K562 (cell line): ENCODE data around the gene TDRD9. TPM values are rescaled to one million over a fixed set of nuclear protein-coding genes. Genes with fewer than 3 reads are reported as not detected.

Experiments
- ATAC-seq: fragments of 200-7000 bp; cut with Tn5 transposase; 3 replicates; pipeline ENCODE4 v1.9.1; 2020; ENCODE audit warnings: moderate library complexity
- BruUV-seq: library from RNA; stranded (reverse); fragments of 400-500 nt; replicated peaks from 2 replicates; lab custom pipeline; 2021; lab: Mats Ljungman, UMichigan
- CTCF ChIA-PET: fragments of 300-600 bp; formaldehyde crosslinking; extraction: SDS; loops from one replicate; lab custom pipeline; 2021; ENCODE audit warnings: low intra/inter-chr PET ratio; lab: Yijun Ruan, JAX
- POLR2A ChIA-PET: fragments of 300-600, 350-650 bp; sonication (Branson Sonifier 250); formaldehyde crosslinking; extraction: SDS; loops from one replicate; lab custom pipeline; 2021; ENCODE audit warnings: antibody characterized with exemption, inconsistent platforms; lab: Yijun Ruan, JAX
- DNase-seq, 4 experiments: peaks; one replicate each; pipeline versions ENCODE4 v3.0.0 to v3.0.0-alpha.2; 2011 to 2018; ENCODE audit warnings: low spot score in 3 of 4, mixed read lengths in 3 of 4; ENCODE audit errors: extremely low read depth in 1 of 4
- FAIRE-seq: peaks from 2 replicates; lab custom pipeline; 2011; peaks lifted over from hg19 to GRCh38; lab: Jason Lieb, UNC
- H2AFZ ChIP-seq: 2 replicates; pipeline ENCODE4 v1.6.0; 2011; ENCODE audit warnings: low read depth, low read length, control low read depth, inconsistent platforms
- H3K27ac ChIP-seq: fragments of 200-600 bp; 3 replicates; pipeline ENCODE4 v1.8.0; 2011; ENCODE audit warnings: low read depth, mild to moderate bottlenecking, control low read depth, inconsistent platforms, low read length, moderate library complexity, mixed read lengths; ENCODE audit errors: extremely low read depth
- H3K27me3 ChIP-seq, 2 experiments: fragments of 300-600 bp in 1 of 2; 2 replicates in 1 of 2; 3 replicates in 1 of 2; pipeline versions ENCODE4 v1.6.0 to v1.8.0; 2011; ENCODE audit warnings: inconsistent platforms in 2 of 2, low read length in 2 of 2, mild to moderate bottlenecking in 1 of 2, mixed read lengths in 1 of 2, moderate library complexity in 1 of 2; ENCODE audit not compliant: control insufficient read depth in 2 of 2, insufficient read depth in 2 of 2
- H3K36me3 ChIP-seq: fragments of 300-600 bp; 3 replicates; pipeline ENCODE4 v1.8.0; 2011; ENCODE audit warnings: mild to moderate bottlenecking, low read length, inconsistent platforms; ENCODE audit not compliant: control insufficient read depth, insufficient read depth
- H3K4me1 ChIP-seq, 2 experiments: fragments of 200-600 bp in 1 of 2; replicated peaks in 1 of 2; 2 replicates in 1 of 2; 3 replicates in 1 of 2; pipeline versions ENCODE4 v1.5.1 to v1.8.0; 2011; ENCODE audit warnings: inconsistent platforms in 2 of 2, low read length in 2 of 2, mild to moderate bottlenecking in 1 of 2, mixed read lengths in 1 of 2, moderate library complexity in 1 of 2; ENCODE audit not compliant: control insufficient read depth in 2 of 2, insufficient read depth in 2 of 2
- H3K4me2 ChIP-seq: 2 replicates; pipeline ENCODE4 v1.6.1; 2011; ENCODE audit warnings: low read length, control low read depth, inconsistent platforms, mixed read lengths; ENCODE audit not compliant: insufficient read depth
- H3K4me3 ChIP-seq: fragments of 200-600 bp; sonication (generic), shearing (Covaris generic); 2 replicates; pipeline ENCODE4 v1.5.1; 2016; ENCODE audit warnings: control low read depth, inconsistent platforms
- H3K79me2 ChIP-seq: fragments of 200-600 bp; 3 replicates; pipeline ENCODE4 v1.8.0; 2011; ENCODE audit warnings: low read length, inconsistent platforms; ENCODE audit not compliant: control insufficient read depth, insufficient read depth
- H3K9ac ChIP-seq, 2 experiments: 2 replicates each; pipeline versions ENCODE4 v1.6.0 to v1.6.1; 2011; ENCODE audit warnings: low read depth in 2 of 2, low read length in 2 of 2, control low read depth in 1 of 2, inconsistent platforms in 1 of 2, mild to moderate bottlenecking in 1 of 2, mixed read lengths in 1 of 2; ENCODE audit not compliant: insufficient read depth in 1 of 2
- H3K9me1 ChIP-seq: one replicate; pipeline ENCODE4 v1.6.0; 2011; ENCODE audit warnings: inconsistent platforms, mild to moderate bottlenecking, low read length, moderate library complexity; ENCODE audit not compliant: control insufficient read depth, insufficient read depth
- H3K9me3 ChIP-seq: replicated peaks from 2 replicates; pipeline ENCODE4 v1.5.1; 2011; ENCODE audit warnings: low read depth, low read length, inconsistent platforms; ENCODE audit not compliant: control insufficient read depth, insufficient read depth
- H4K20me1 ChIP-seq: replicated peaks from 2 replicates; pipeline ENCODE4 v1.6.1; 2011; ENCODE audit warnings: low read length, inconsistent platforms, mixed read lengths; ENCODE audit not compliant: control insufficient read depth, insufficient read depth
- ARID1B ChIP-seq: fragments of 450-650 bp; IDR thresholded peaks from 2 replicates; pipeline ENCODE4 v1.6.1; 2016; ENCODE audit warnings: antibody characterized with exemption, mild to moderate bottlenecking, inconsistent platforms
- ARID2 ChIP-seq: fragments of 450-650 bp; IDR thresholded peaks from 2 replicates; pipeline ENCODE4 v1.6.1; 2017; ENCODE audit warnings: antibody characterized with exemption, mild to moderate bottlenecking
- GATAD2A ChIP-seq: fragments of 450-650 bp; IDR thresholded peaks from 2 replicates; pipeline ENCODE4 v1.6.1; 2017
- GTF2B ChIP-seq: IDR thresholded peaks from 2 replicates; pipeline ENCODE4 v1.6.1; 2011; ENCODE audit not compliant: insufficient read length; ENCODE audit errors: extremely low read depth
- HDAC2 ChIP-seq: fragments of 450-650 bp; IDR thresholded peaks from 2 replicates; pipeline ENCODE4 v1.6.1; 2016; ENCODE audit warnings: mild to moderate bottlenecking
- MCM7 ChIP-seq, 2 experiments: fragments of 450-650 bp; IDR thresholded peaks; 2 replicates each; pipeline ENCODE4 v1.6.1; 2016 to 2018
- MYNN ChIP-seq, 2 experiments: sonication (generic); formaldehyde crosslinking in 1 of 2; IDR thresholded peaks; 2 replicates each; pipeline versions ENCODE4 v1.5.0 to v1.6.1; 2016 to 2020; ENCODE audit warnings: antibody characterized with exemption in 1 of 2, missing genetic modification reagents in 1 of 2
- NCOA4 ChIP-seq: fragments of 450-650 bp; IDR thresholded peaks from 2 replicates; pipeline ENCODE4 v1.6.1; 2018; ENCODE audit warnings: mild to moderate bottlenecking; ENCODE audit not compliant: partially characterized antibody
- POLR2AphosphoS5 ChIP-seq: IDR thresholded peaks from 2 replicates; pipeline ENCODE4 v1.6.1; 2011; ENCODE audit warnings: mild to moderate bottlenecking, low read depth, low read length, moderate library complexity; ENCODE audit not compliant: control insufficient read depth, insufficient read depth
- SFPQ ChIP-seq: fragments of 200-400 bp; formaldehyde crosslinking; IDR thresholded peaks from 2 replicates; pipeline ENCODE4 v1.6.1; 2017; ENCODE audit warnings: mild to moderate bottlenecking, low read depth, low read length, moderate library complexity
- STAT5A ChIP-seq: IDR thresholded peaks from 2 replicates; pipeline ENCODE4 v1.6.1; 2012; ENCODE audit warnings: low read length, inconsistent platforms, borderline replicate concordance
- TAF7 ChIP-seq: fragments of 450-650 bp; IDR thresholded peaks from 2 replicates; pipeline ENCODE4 v1.6.1; 2016; ENCODE audit warnings: missing genetic modification characterization, missing compliant biosample characterization
- VEZF1 ChIP-seq: fragments of 200-800 bp; sonication (Bioruptor generic); IDR thresholded peaks from 2 replicates; pipeline ENCODE4 v1.6.1; 2017; ENCODE audit warnings: missing genetic modification characterization, missing compliant biosample characterization
- ZNF398 ChIP-seq: fragments of 250-450 bp; sonication (Bioruptor Pico); IDR thresholded peaks from 2 replicates; pipeline ENCODE4 v1.8.0; 2021; ENCODE audit warnings: moderate library complexity, mild to moderate bottlenecking, inconsistent platforms
- ZNF449 ChIP-seq: fragments of 250-450 bp; sonication (Bioruptor Pico); IDR thresholded peaks from 2 replicates; pipeline ENCODE4 v1.8.0; 2022; ENCODE audit warnings: moderate library complexity, mild to moderate bottlenecking, inconsistent platforms
- WGBS: fragments of 100-300 bp; shearing (Covaris generic); methylation state at CpG from one replicate; pipeline ENCODE4 v1.1.6; 2016; ENCODE audit warnings: low coverage, mixed read lengths; ENCODE audit not compliant: insufficient coverage; ENCODE audit errors: missing lambda C conversion rate; 5-methylcytosine and 5-hydroxymethylcytosine counted together
- in situ Hi-C: fragments of 300-500 bp; cut with MboI; formaldehyde crosslinking; loops from 4 replicates; pipeline ENCODE4 v1.15.0; 2018; ENCODE audit warnings: inconsistent platforms, mixed read lengths
- intact Hi-C: fragments of 100-400 bp; cut with micrococcal nuclease; formaldehyde crosslinking; loops from 2 replicates; pipeline ENCODE4 v1.14.2; 2022
- polyA plus RNA-seq, 8 experiments: library from polyadenylated mRNA; depleted of rRNA in 4 of 8; stranded (reverse) in 5 of 8; unstranded in 3 of 8; fragments of >200 nt; fragmentation: Nextera tagmentation in 2 of 8; fragmentation: Illumina TruSeq in 1 of 8; extraction: Ambion mirVana in 2 of 8; extraction: Trizol in 1 of 8; gene quantifications; 2 replicates each; pipeline versions ENCODE4 v1.2.1 to v1.2.3, GENCODE V29; 2011 to 2014; ENCODE audit warnings: inconsistent platforms in 1 of 8, missing spikeins in 1 of 8
- total RNA-seq, 7 experiments: library from RNA; depleted of rRNA in 6 of 7; stranded (reverse); fragments of >200 nt in 6 of 7; fragmentation: Illumina TruSeq in 2 of 7; extraction: Trizol in 2 of 7; gene quantifications; 2 replicates each; pipeline versions ENCODE4 v1.2.1 to v1.2.3, GENCODE V29; 2011 to 2021; ENCODE audit warnings: low replicate concordance in 1 of 7

Gene TDRD9
- total and polyA plus RNA-seq, 9 of the 15 experiments (the other 6 are each of a cell fraction or from before 2014, with no cell fraction given): 0.04 to 0.14 (median 0.04) TPM; not detected in 5

GRCh38 chr14:104090071-104090748, 162.0 kb downstream of the TDRD9 start:
- TF ChIP-seq ARID1B (no peak), NCOA4 (no peak), HDAC2 (no peak), SFPQ (no peak), ZNF449 (CRISPR knock-in tag) (no peak), MYNN (IDR thresholded peaks at IDR 0.05) (no peak), MYNN (CRISPR knock-in tag; IDR thresholded peaks at IDR 0.05) (no peak), GATAD2A (no peak), ARID2 (no peak), POLR2AphosphoS5 (no peak), ZNF398 (CRISPR knock-in tag) (no peak), GTF2B (no peak), MCM7 (IDR thresholded peaks at IDR 0.05) (no peak), STAT5A (no peak), TAF7 (tag) (no peak), VEZF1 (CRISPR knock-in tag) (no peak)
- FAIRE-seq: no peak
- Histone ChIP-seq H3K4me2 (no peak overlapping the region), H3K4me3 (no peak overlapping the region), H3K9me3 (no peaks in the 10 kb centered on the region), H3K27me3 (peaks cover 0 to 23% of the 10 kb centered on the region in 2 experiments; a peak in 2 of 5 replicates), H3K9me1 (no peaks in the 10 kb centered on the region), H3K36me3 (no peaks in the 10 kb centered on the region), H3K27ac (no peak overlapping the region), H4K20me1 (no peaks in the 10 kb centered on the region), H3K79me2 (no peaks in the 10 kb centered on the region), H2AFZ (no peak overlapping the region), H3K4me1 (peaks cover 0 to 31% of the 10 kb centered on the region in 2 experiments; a peak in 2 of 5 replicates), H3K9ac (no peak overlapping the region)
- in situ Hi-C loops (no loop called here), intact Hi-C loops (loop anchor here (5.0 kb wide), 1 partner anchor 472 kb away; no protein-coding TSS in a partner anchor)
- POLR2A ChIA-PET: no interaction called here
- ATAC-seq: no peak
- no peak for DNase-seq
- no TSS peak for BruUV-seq
- CTCF ChIA-PET: no interaction called here
- 1% methylated on average over 15 of the region's 20 CpGs for WGBS
